DOHH2 (cell line): ENCODE results near the gene OR2T3.
"Not testable (repeated sequence)": the region's sequence is repeated elsewhere in the genome, so short reads cannot be mapped to it uniquely, and the experiment has no call there.

Experiments used
- CTCF ChIP-seq: fragments of 200-600 bp; sonication (generic); IDR thresholded peaks from one replicate; pipeline ENCODE4 v1.5.1; 2014; ENCODE audit warnings: antibody characterized with exemption, mild to moderate bottlenecking, low read depth, low read length; ENCODE audit not compliant: poor library complexity, severe bottlenecking
- EZH2phosphoT487 ChIP-seq: fragments of 200-600 bp; sonication (generic); IDR thresholded peaks from 2 replicates; pipeline ENCODE4 v1.6.1; 2017; ENCODE audit warnings: borderline replicate concordance, mild to moderate bottlenecking, antibody characterized with exemption, low read length, moderate library complexity, mixed read lengths

- TF ChIP-seq CTCF, EZH2phosphoT487: not testable (repeated sequence)
These were observed 19.5 kb upstream of the OR2T3 start for GRCh38 chr1:248453619-248454018.
